Measurements from ENCODE around the gene LNPEP. TPM values are rescaled to one million over a fixed set of nuclear protein-coding genes. Genes with fewer than 3 reads are reported as not detected.
A peak's percentile ranks its signal among the peaks of the same experiment; 100 is the strongest.

Gene LNPEP
- total RNA-seq, 6 donors from 2014 or later: 28.9 to 67.2 (median 42.7) TPM

- DNase-seq: no peak
- ATAC-seq (ENCODE audit: low FRiP score in 2 of 2): no peak
- Histone ChIP-seq H3K27me3 (no peaks in the 10 kb centered on the region), H3K4me1 (peaks cover 0 to 4% (median 3%) of the 10 kb centered on the region in 4 donors), H3K4me3 (no peak overlapping the region), H3K27ac (no peak overlapping the region), H3K9me3 (no peaks in the 10 kb centered on the region), H3K36me3 (no peaks in the 10 kb centered on the region)
- 91 to 93% methylated on average over 3 of the region's 3 CpGs for WGBS, 2 donors
- TF ChIP-seq CTCF (IDR thresholded peaks at IDR 0.05) (no peak), POLR2A (IDR thresholded peaks at IDR 0.05) (no peak), EP300 (IDR thresholded peaks at IDR 0.05) (no peak), POLR2AphosphoS5 (IDR thresholded peaks at IDR 0.05) (no peak)
Observed at GRCh38 chr5:96952118-96952750, 16.4 kb downstream of the LNPEP start.

GRCh38 chr5:96952974-96953730 is 17.3 kb downstream of the LNPEP start:
- peak overlapping the region in 1 of 4 donors; percentile 40 for H3K27ac ChIP-seq
- WGBS, 2 donors: 85 to 87% methylated on average over 7 of the region's 7 CpGs
- H3K4me1 ChIP-seq: peaks cover 0 to 4% (median 3%) of the 10 kb centered on the region in 4 donors
- DNase-seq (no peak), ATAC-seq (ENCODE audit: low FRiP score in 2 of 2) (no peak)
- no peak overlapping the region for H3K4me3 ChIP-seq
- TF ChIP-seq CTCF (IDR thresholded peaks at IDR 0.05): no peak
- no peak for TF ChIP-seq POLR2A (IDR thresholded peaks at IDR 0.05)
- no peak for TF ChIP-seq EP300 (IDR thresholded peaks at IDR 0.05)
- no peak for TF ChIP-seq POLR2AphosphoS5 (IDR thresholded peaks at IDR 0.05)
- H3K36me3 ChIP-seq: no peaks in the 10 kb centered on the region
- no peaks in the 10 kb centered on the region for H3K9me3 ChIP-seq
- H3K27me3 ChIP-seq: no peaks in the 10 kb centered on the region

- peak overlapping the region in 1 of 4 donors; percentile 40 for H3K27ac ChIP-seq
Observed at GRCh38 chr5:96957254-96958049, 21.6 kb downstream of the LNPEP start.

GRCh38 chr5:96958977-96959376 is 23.1 kb downstream of the LNPEP start:
- no peak overlapping the region for H3K4me3 ChIP-seq
- H3K9me3 ChIP-seq: no peaks in the 10 kb centered on the region
- no peak overlapping the region for H3K27ac ChIP-seq
- WGBS, 2 donors: 94 to 95% methylated on average over 5 of the region's 5 CpGs
- H3K36me3 ChIP-seq: no peaks in the 10 kb centered on the region
- H3K27me3 ChIP-seq: no peaks in the 10 kb centered on the region
- TF ChIP-seq POLR2A (IDR thresholded peaks at IDR 0.05): no peak
- H3K4me1 ChIP-seq: peaks cover 18 to 24% (median 20%) of the 10 kb centered on the region in 4 donors
- DNase-seq (no peak), ATAC-seq (ENCODE audit: low FRiP score in 2 of 2) (no peak)

More at GRCh38 chr5:96957254-96958049, 21.6 kb downstream of the LNPEP start:
- Histone ChIP-seq H3K36me3 (no peaks in the 10 kb centered on the region), H3K9me3 (no peaks in the 10 kb centered on the region), H3K4me1 (peaks cover 10 to 14% (median 11%) of the 10 kb centered on the region in 4 donors), H3K4me3 (no peak overlapping the region), H3K27me3 (no peaks in the 10 kb centered on the region)
- no peak for TF ChIP-seq EP300 (IDR thresholded peaks at IDR 0.05)
- no peak for TF ChIP-seq CTCF (IDR thresholded peaks at IDR 0.05)
- no peak for TF ChIP-seq POLR2AphosphoS5 (IDR thresholded peaks at IDR 0.05)
- TF ChIP-seq POLR2A (IDR thresholded peaks at IDR 0.05): no peak
- ATAC-seq (ENCODE audit: low FRiP score in 2 of 2): peak in 1 of 2 donors; percentile 12
- 65 to 76% methylated on average over 4 of the region's 4 CpGs for WGBS, 2 donors
- DNase-seq: no peak

- 57 to 69% methylated on average over 1 of the region's 1 CpG for WGBS, 2 donors
- Histone ChIP-seq H3K4me1 (peaks cover 16 to 24% (median 20%) of the 10 kb centered on the region in 4 donors), H3K27me3 (no peaks in the 10 kb centered on the region), H3K27ac (no peak overlapping the region), H3K9me3 (no peaks in the 10 kb centered on the region), H3K4me3 (no peak overlapping the region), H3K36me3 (no peaks in the 10 kb centered on the region)
- TF ChIP-seq CTCF (IDR thresholded peaks at IDR 0.05) (no peak), POLR2AphosphoS5 (IDR thresholded peaks at IDR 0.05) (peak in 1 of 2 donors; percentile 17), POLR2A (IDR thresholded peaks at IDR 0.05) (no peak)
- ATAC-seq (ENCODE audit: low FRiP score in 2 of 2): no peak
- DNase-seq: no peak
Observed at GRCh38 chr5:96961053-96961452, 25.2 kb downstream of the LNPEP start.
